NCI-H1694 treated with DMSO at 0.1 percent for 48 hours (cell line): ENCODE results near the gene PRR12.

Experiments
- DNase-seq: peaks from one replicate; lab custom pipeline; 2025; lab: John Stamatoyannopoulos, UW

The PRR12 gene

DNA sequence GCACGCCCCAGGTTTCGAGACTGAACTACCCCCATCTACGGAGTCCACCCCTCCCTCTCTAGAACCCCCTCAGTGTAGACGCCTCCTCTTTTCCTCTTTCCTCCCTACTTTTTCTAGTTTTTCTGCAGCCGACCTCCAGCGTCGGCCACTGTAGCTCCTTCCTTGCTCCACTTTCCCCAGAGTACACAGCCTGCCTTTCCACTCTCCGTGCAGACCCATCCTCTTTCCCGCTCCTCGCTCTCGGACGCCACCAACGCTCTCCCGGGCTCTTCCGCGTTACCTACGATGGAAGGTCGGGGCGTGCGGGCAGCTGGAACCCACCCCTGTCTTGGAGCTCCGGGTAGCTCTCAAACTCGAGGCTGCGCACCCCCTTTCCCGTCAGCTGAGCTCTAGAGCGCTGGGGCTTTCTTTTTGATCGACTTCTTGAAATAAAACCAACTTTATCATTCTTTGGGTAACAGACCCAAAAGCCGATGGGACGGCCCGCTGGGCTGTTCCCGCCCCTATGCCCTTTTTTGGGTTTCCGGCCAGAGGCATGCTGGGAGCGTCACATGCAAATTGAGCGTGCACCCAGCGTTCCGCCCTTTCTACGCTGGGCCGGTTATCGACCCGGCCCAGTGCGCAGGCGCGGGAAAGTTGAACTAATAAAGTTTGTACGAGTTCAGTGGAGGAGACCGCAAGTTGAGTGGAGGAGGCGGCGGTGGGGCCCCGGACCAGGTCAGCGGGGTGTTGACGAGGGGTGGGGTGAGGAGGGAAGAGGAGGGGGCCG is 74.6 kb downstream of the PRR12 start, which contains the start of the genes BCL2L12 and IRF3:
TSS of gene BCL2L12 (plus strand) at position 583 of the 769 bp plus-strand sequence. CDS start 760 bp downstream, outside the sequence.
TSS of gene IRF3 (minus strand) at position 507 of the 769 bp plus-strand sequence. CDS start 1,019 bp downstream, outside the sequence.
- peak; percentile 85 for DNase-seq

GRCh38 chr19:49666120-49666444 is 75.1 kb downstream of the PRR12 start:
- no peak for DNase-seq

GRCh38 chr19:49667473-49667872 is 76.5 kb downstream of the PRR12 start:
- no peak for DNase-seq

DNA sequence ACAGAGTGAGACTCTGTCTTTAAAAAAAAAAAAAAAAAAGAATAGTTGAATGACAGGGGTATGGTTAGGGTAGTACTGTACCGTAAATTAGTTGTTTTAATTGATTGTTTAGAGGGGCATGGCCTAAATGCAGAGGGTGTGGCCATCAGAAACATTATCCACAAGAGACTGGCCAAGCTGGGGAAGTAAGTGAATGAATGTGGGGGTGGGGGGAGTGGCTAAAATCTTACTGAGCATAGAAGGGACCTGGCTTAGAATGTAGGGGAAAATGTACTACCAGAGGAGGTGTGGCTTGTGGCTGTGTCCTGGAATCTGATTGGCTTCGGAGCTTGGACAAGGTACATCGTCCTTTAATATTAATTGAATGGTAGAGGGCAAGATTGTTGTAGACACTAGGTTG is 78.5 kb downstream of the PRR12 start:
- no peak for DNase-seq

DNA sequence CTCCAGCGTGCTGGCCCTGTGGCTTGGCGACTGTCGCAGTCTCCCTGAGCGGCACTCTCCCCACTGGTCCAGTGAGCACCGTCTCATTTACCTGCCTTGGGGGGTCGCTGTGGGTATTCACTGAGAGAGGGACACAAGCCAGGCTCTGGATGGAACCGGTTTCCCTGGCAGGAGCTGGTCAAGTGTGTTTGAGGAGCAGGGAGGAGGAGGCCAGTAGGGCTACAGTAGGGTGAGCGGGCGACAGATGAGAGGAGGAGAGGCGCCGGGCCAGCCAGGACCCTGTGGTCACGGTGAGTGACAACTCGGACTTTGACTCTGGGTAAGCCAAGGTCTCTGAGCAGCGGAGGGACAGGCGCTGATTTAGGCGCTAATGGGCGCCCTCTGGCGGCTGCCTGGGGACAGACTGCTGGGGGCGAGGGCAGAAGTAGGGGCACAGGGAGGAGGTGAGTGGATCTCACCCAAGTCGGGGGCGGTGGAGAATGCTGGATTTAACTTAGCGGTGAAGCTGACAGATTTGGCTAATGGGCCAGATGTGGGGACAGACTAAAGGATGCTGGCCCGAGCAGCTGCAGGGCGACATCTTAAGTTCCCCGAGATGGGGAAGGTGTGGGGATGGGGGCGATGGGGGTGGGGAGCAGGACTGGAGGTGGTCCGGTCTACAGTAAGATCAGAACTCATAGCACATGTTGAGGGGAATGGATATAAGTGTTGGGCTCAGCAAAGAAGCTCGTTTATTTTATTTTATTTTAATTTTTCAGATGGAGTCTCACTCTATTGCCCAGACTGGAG is 81.3 kb downstream of the PRR12 start:
- DNase-seq, result peak; percentile 70
